Measurements from ENCODE around the gene TMEM255B. TPM values are rescaled to one million over a fixed set of nuclear protein-coding genes. Genes with fewer than 3 reads are reported as not detected.

Gene TMEM255B
- total and polyA plus RNA-seq, 2 donors (not counting 3 experiments of a cell fraction or from before 2014, with no cell fraction given) = 105 to 121 TPM

- Histone ChIP-seq H3K79me2 (ENCODE audit: control insufficient read depth, insufficient read depth, low read length) (no peaks in the 10 kb centered on the region), H2AFZ (ENCODE audit: low read depth, low read length) (no peak overlapping the region), H3K27ac (ENCODE audit: insufficient read depth, low read depth, low read length) (no peak overlapping the region), H3K9ac (replicated peaks; ENCODE audit: extremely low read depth, insufficient read depth, low read length) (no peak overlapping the region), H3K36me3 (ENCODE audit: control insufficient read depth in 2 of 2, extremely low read depth in 1 of 2, insufficient read depth in 2 of 2, low read length in 2 of 2) (no peaks in the 10 kb centered on the region), H3K27me3 (ENCODE audit: control insufficient read depth in 2 of 2, insufficient read depth in 2 of 2, low read length in 2 of 2) (no peaks in the 10 kb centered on the region), H3K9me3 (replicated peaks; ENCODE audit: control insufficient read depth, insufficient read depth, low read length) (no peaks in the 10 kb centered on the region), H3K9me1 (replicated peaks; ENCODE audit: control insufficient read depth, extremely low read depth, insufficient read depth, low read length) (no peaks in the 10 kb centered on the region), H4K20me1 (replicated peaks; ENCODE audit: control insufficient read depth, extremely low read depth, insufficient read depth, low read length) (no peaks in the 10 kb centered on the region), H3K4me2 (ENCODE audit: insufficient read depth, low read length) (no peak overlapping the region), H3K4me1 (ENCODE audit: control insufficient read depth, extremely low read depth, insufficient read depth, low read length) (no peaks in the 10 kb centered on the region), H3K4me3 (replicated peaks in 1 of 3; ENCODE audit: insufficient read depth in 1 of 3, low read depth in 1 of 3, low read length in 3 of 3) (no peak overlapping the region)
- dilution Hi-C loops (cut with MboI; ENCODE audit: extremely low pct_ligation_motif_present, low sequenced_read_pairs) (no loop called here), intact Hi-C loops (cut with micrococcal nuclease) (no loop called here)
- TF ChIP-seq CTCF (IDR thresholded peaks at IDR 0.05; ENCODE audit: extremely low read depth in 1 of 2, insufficient read depth in 1 of 2, low read depth in 1 of 2, low read length in 2 of 2) (no peak), POLR2AphosphoS5 (IDR thresholded peaks at IDR 0.05; ENCODE audit: insufficient read depth, low read depth, low read length) (no peak), MAX (IDR thresholded peaks at IDR 0.05; ENCODE audit: insufficient read depth, insufficient read length) (no peak), JUN (IDR thresholded peaks at IDR 0.05; ENCODE audit: borderline replicate concordance, insufficient read depth, insufficient read length, low read depth) (no peak), MYC (IDR thresholded peaks at IDR 0.05; ENCODE audit: low read depth, low read length) (no peak), POLR2A (IDR thresholded peaks at IDR 0.05; ENCODE audit: low read depth, low read length) (no peak), EZH2 (IDR thresholded peaks at IDR 0.05; ENCODE audit: borderline replicate concordance, low read depth, low read length, severe bottlenecking) (no peak), GATA2 (IDR thresholded peaks at IDR 0.05; ENCODE audit: insufficient read depth, insufficient read length, low read depth, low read length) (no peak), FOS (IDR thresholded peaks at IDR 0.05; ENCODE audit: borderline replicate concordance, insufficient read depth, low read length) (no peak)
- ChIA-PET CTCF (interaction anchor here (0.6 to 2.0 kb wide), 6 partner anchors 14 to 163 kb away, joined by 3 to 8 read pairs (median 6); no protein-coding TSS in a partner anchor), POLR2A (no interaction called here)
- DNase-seq (ENCODE audit: low read depth, low spot score) (no peak), FAIRE-seq (no peak)
- BruUV-seq (replicated peaks) = no TSS peak
Measured at GRCh38 chr13:113741191-113741668, 17.8 kb upstream of the TMEM255B start.
